Ovary (tissue), 3 donors: Measurements from ENCODE around the gene SLC22A25.

Source experiments
- EP300 ChIP-seq: sonication (generic); formaldehyde crosslinking; IDR thresholded peaks from one replicate; pipeline ENCODE4 v1.6.1; 2017; ENCODE audit warnings: antibody characterized with exemption
- POLR2A ChIP-seq: fragments of 450-650 bp; IDR thresholded peaks from one replicate; pipeline ENCODE4 v1.6.1; 2017; ENCODE audit warnings: antibody characterized with exemption, mild to moderate bottlenecking, moderate library complexity
- TF ChIP-seq, protein P1 (sequence below), 3 donors: fragments of 450-650 bp in 2 of 3; fragments of 200-600 bp in 1 of 3; IDR thresholded peaks; one replicate each; pipeline versions ENCODE4 v1.5.1 to v1.8.0; 2016 to 2022; ENCODE audit warnings: antibody characterized with exemption in 3 of 3, mild to moderate bottlenecking in 1 of 3
- donor health status: DM: no; HTN: no; CAD: no.

DNA sequence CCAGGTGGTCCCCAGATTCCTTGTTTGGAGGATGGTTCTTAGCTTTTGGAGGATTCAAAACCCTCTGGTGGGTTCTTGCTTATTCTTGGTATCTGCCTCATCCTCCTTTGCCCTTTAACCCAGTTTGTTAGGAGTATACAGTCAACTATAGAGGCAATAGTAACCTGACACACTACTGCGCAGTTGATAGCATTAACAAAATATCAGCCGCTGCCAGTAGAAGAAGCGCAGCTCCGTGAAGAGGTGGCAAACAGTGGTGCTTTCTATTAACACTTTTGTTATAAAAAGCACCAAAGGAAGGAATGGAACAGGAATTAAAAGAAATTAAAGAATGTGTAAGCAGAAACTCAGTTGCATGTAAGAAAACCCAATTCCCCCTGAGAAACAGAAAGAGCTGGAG lies 29.3 kb downstream of the SLC22A25 start:
- TF ChIP-seq, protein P1, sequence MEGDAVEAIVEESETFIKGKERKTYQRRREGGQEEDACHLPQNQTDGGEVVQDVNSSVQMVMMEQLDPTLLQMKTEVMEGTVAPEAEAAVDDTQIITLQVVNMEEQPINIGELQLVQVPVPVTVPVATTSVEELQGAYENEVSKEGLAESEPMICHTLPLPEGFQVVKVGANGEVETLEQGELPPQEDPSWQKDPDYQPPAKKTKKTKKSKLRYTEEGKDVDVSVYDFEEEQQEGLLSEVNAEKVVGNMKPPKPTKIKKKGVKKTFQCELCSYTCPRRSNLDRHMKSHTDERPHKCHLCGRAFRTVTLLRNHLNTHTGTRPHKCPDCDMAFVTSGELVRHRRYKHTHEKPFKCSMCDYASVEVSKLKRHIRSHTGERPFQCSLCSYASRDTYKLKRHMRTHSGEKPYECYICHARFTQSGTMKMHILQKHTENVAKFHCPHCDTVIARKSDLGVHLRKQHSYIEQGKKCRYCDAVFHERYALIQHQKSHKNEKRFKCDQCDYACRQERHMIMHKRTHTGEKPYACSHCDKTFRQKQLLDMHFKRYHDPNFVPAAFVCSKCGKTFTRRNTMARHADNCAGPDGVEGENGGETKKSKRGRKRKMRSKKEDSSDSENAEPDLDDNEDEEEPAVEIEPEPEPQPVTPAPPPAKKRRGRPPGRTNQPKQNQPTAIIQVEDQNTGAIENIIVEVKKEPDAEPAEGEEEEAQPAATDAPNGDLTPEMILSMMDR (IDR thresholded peaks at IDR 0.05) = no peak
- TF ChIP-seq EP300 (no peak), POLR2A (no peak)
